A673 (cell line): Measurements from ENCODE around the gene RILP. TPM values are rescaled to one million over a fixed set of nuclear protein-coding genes. Genes with fewer than 3 reads are reported as not detected.

ENCODE experiments used
- BruUV-seq: library from RNA; stranded (reverse); fragments of 400-500 nt; replicated peaks from 2 replicates; lab custom pipeline; 2021; lab: Mats Ljungman, UMichigan
- CTCF ChIA-PET: fragments of 300-600 bp; sonication (Branson Sonifier 250); formaldehyde crosslinking; loops from one replicate; lab custom pipeline; 2022; ENCODE audit warnings: antibody characterized with exemption; lab: Charles Lee
- POLR2A ChIA-PET: fragments of 300-600 bp; sonication (Branson Sonifier 250); formaldehyde crosslinking; loops from one replicate; lab custom pipeline; 2022; ENCODE audit warnings: antibody characterized with exemption; ENCODE audit not compliant: low non-redundant PET; lab: Charles Lee
- DNase-seq: peaks from one replicate; pipeline ENCODE4 v3.0.0-alpha.2; 2015; ENCODE audit warnings: low spot score
- H3K27ac ChIP-seq: fragments of 200-600 bp; sonication (generic); 2 replicates; pipeline ENCODE4 v1.5.1; 2016; ENCODE audit warnings: mixed run types, low read depth, mild to moderate bottlenecking, mixed read lengths, antibody characterized with exemption, low read length; ENCODE audit not compliant: poor library complexity, severe bottlenecking
- H3K27me3 ChIP-seq: fragments of 200-600 bp; sonication (generic); replicated peaks from 2 replicates; pipeline ENCODE4 v1.6.1; 2017; ENCODE audit warnings: mixed run types, low read depth, mild to moderate bottlenecking, mixed read lengths, antibody characterized with exemption, low read length; ENCODE audit not compliant: insufficient read depth, poor library complexity
- H3K36me3 ChIP-seq: fragments of 200-600 bp; sonication (generic); 2 replicates; pipeline ENCODE4 v1.6.1; 2016; ENCODE audit warnings: mixed run types, mild to moderate bottlenecking, mixed read lengths, antibody characterized with exemption, low read length; ENCODE audit not compliant: insufficient read depth, poor library complexity, severe bottlenecking
- H3K4me1 ChIP-seq: fragments of 200-600 bp; sonication (generic); 2 replicates; pipeline ENCODE4 v1.6.1; 2017; ENCODE audit warnings: mixed run types, mild to moderate bottlenecking, mixed read lengths, antibody characterized with exemption, low read length; ENCODE audit not compliant: insufficient read depth, poor library complexity, severe bottlenecking
- H3K4me3 ChIP-seq: fragments of 200-600 bp; sonication (generic); 2 replicates; pipeline ENCODE4 v1.5.1; 2016; ENCODE audit warnings: low read depth, mixed run types, mild to moderate bottlenecking, mixed read lengths, low read length; ENCODE audit not compliant: poor library complexity, severe bottlenecking
- H3K9me3 ChIP-seq: fragments of 200-600 bp; sonication (generic); 2 replicates; pipeline ENCODE4 v1.6.1; 2016; ENCODE audit warnings: mixed run types, low read depth, mild to moderate bottlenecking, mixed read lengths, antibody characterized with exemption, low read length; ENCODE audit not compliant: poor library complexity, severe bottlenecking
- CTCF ChIP-seq: fragments of 300-800, 200-600 bp; sonication (generic); conservative IDR thresholded peaks from 2 replicates; pipeline ENCODE4 v1.5.1; 2017; ENCODE audit warnings: low read depth, mild to moderate bottlenecking, antibody characterized with exemption, low read length, moderate library complexity, mixed read lengths
- EZH2 ChIP-seq: fragments of 200-600 bp; sonication (generic); IDR thresholded peaks from 2 replicates; pipeline ENCODE4 v1.6.1; 2017; ENCODE audit warnings: borderline replicate concordance, low read depth, mild to moderate bottlenecking, mixed read lengths, antibody characterized with exemption, low read length; ENCODE audit not compliant: poor library complexity, severe bottlenecking
- intact Hi-C: fragments of 100-400 bp; cut with micrococcal nuclease; formaldehyde crosslinking; loops from one replicate; pipeline ENCODE4 v1.10.0; 2022; ENCODE audit not compliant: unreplicated experiment
- total RNA-seq: library from RNA; stranded (reverse); gene quantifications from 2 replicates; pipeline ENCODE4 v1.2.3, GENCODE V29; 2021

RILP gene
- total RNA-seq, 1 experiment from 2014 or later: 0.73 TPM

GRCh38 chr17:1639549-1640180 is 10.0 kb downstream of the RILP start:
- intact Hi-C loops: no loop called here
- CTCF ChIA-PET: no interaction called here
- no peak overlapping the region for H3K27ac ChIP-seq
- no peaks in the 10 kb centered on the region for H3K9me3 ChIP-seq
- no peaks in the 10 kb centered on the region for H3K27me3 ChIP-seq
- no peak overlapping the region for H3K4me3 ChIP-seq
- DNase-seq: no peak
- BruUV-seq: no TSS peak
- POLR2A ChIA-PET: no interaction called here
- no peaks in the 10 kb centered on the region for H3K4me1 ChIP-seq
- TF ChIP-seq CTCF (no peak), EZH2 (no peak)
- H3K36me3 ChIP-seq: no peaks in the 10 kb centered on the region

GRCh38 chr17:1638624-1639300 is 10.9 kb downstream of the RILP start:
- POLR2A ChIA-PET: no interaction called here
- no peak for DNase-seq

GRCh38 chr17:1638171-1638590 is 11.5 kb downstream of the RILP start:
- no peaks in the 10 kb centered on the region for H3K27me3 ChIP-seq
- no peaks in the 10 kb centered on the region for H3K9me3 ChIP-seq
- ChIA-PET CTCF (no interaction called here), POLR2A (no interaction called here)
- DNase-seq: no peak
- no peak overlapping the region for H3K4me3 ChIP-seq
- TF ChIP-seq CTCF (no peak), EZH2 (no peak)
- no TSS peak for BruUV-seq
- no peaks in the 10 kb centered on the region for H3K4me1 ChIP-seq
- intact Hi-C loops: no loop called here
- no peaks in the 10 kb centered on the region for H3K36me3 ChIP-seq
- no peak overlapping the region for H3K27ac ChIP-seq

More at GRCh38 chr17:1638624-1639300, 10.9 kb downstream of the RILP start:
- Histone ChIP-seq H3K4me3 (no peak overlapping the region), H3K36me3 (no peaks in the 10 kb centered on the region), H3K27ac (no peak overlapping the region), H3K9me3 (no peaks in the 10 kb centered on the region), H3K27me3 (no peaks in the 10 kb centered on the region), H3K4me1 (no peaks in the 10 kb centered on the region)
- TF ChIP-seq CTCF (no peak), EZH2 (no peak)
- intact Hi-C loops: no loop called here
- BruUV-seq: no TSS peak
- CTCF ChIA-PET: no interaction called here
